Activated B cell treated with CpG ODN at 0.5 μM for 24 hours (primary cell): ENCODE results near the gene GMFB. TPM values are rescaled to one million over a fixed set of nuclear protein-coding genes. Genes with fewer than 3 reads are reported as not detected.

Source experiments
- ATAC-seq: fragments of 200-7000 bp; cut with Tn5 transposase; one replicate; pipeline ENCODE4 v1.10.0; 2021; ENCODE audit warnings: low read depth, mild to moderate bottlenecking, moderate library complexity
- CTCF ChIA-PET: fragments of 350-600 bp; sonication (Branson Sonifier 250); formaldehyde crosslinking; loops from one replicate; lab custom pipeline; 2021; ENCODE audit warnings: antibody characterized with exemption; lab: Charles Lee
- POLR2A ChIA-PET: fragments of 350-600 bp; sonication (Branson Sonifier 250); formaldehyde crosslinking; loops from one replicate; lab custom pipeline; 2021; ENCODE audit warnings: antibody characterized with exemption; lab: Charles Lee
- DNase-seq: peaks from one replicate; pipeline ENCODE4 v3.0.0; 2022
- H3K27ac Mint-ChIP-seq: one replicate; pipeline ENCODE4 v1.8.0; 2020; ENCODE audit warnings: mixed read lengths
- H3K27me3 Mint-ChIP-seq: one replicate; pipeline ENCODE4 v1.8.0; 2021; ENCODE audit warnings: mixed read lengths
- H3K36me3 Mint-ChIP-seq: one replicate; pipeline ENCODE4 v1.8.0; 2021; ENCODE audit warnings: low read depth, mixed read lengths
- H3K4me1 Mint-ChIP-seq: one replicate; pipeline ENCODE4 v1.8.0; 2021; ENCODE audit warnings: mixed read lengths
- H3K4me3 Mint-ChIP-seq: one replicate; pipeline ENCODE4 v1.8.0; 2020; ENCODE audit warnings: mild to moderate bottlenecking, mixed read lengths
- H3K9me3 Mint-ChIP-seq: one replicate; pipeline ENCODE4 v1.8.0; 2020; ENCODE audit warnings: mixed read lengths
- CTCF ChIP-seq: fragments of 200-600 bp; IDR thresholded peaks from one replicate; pipeline ENCODE4 v1.8.0; 2022; ENCODE audit warnings: antibody characterized with exemption, mild to moderate bottlenecking
- intact Hi-C: fragments of 100-400 bp; cut with micrococcal nuclease; formaldehyde crosslinking; loops from one replicate; pipeline ENCODE4 v1.15.1; 2024
- total RNA-seq: library from RNA; stranded (reverse); gene quantifications from 2 replicates; pipeline ENCODE4 v1.2.3, GENCODE V29; 2022

Gene GMFB
- total RNA-seq, 1 donor from 2014 or later, result 43.0 TPM

- POLR2A ChIA-PET, result interaction anchor here (0.6 kb wide), 1 partner anchor 52 kb away, joined by 3 read pairs; no protein-coding TSS in a partner anchor
- CTCF ChIA-PET, result no interaction called here
- no peaks in the 10 kb centered on the region for H3K27me3 Mint-ChIP-seq
Observed at GRCh38 chr14:54425537-54426274, 63.1 kb downstream of the GMFB start.

GRCh38 chr14:54425068-54425467, 63.7 kb downstream of the GMFB start:
- DNase-seq, result no peak
- CTCF ChIA-PET, result no interaction called here
- H3K4me1 Mint-ChIP-seq, result peaks cover 4% of the 10 kb centered on the region
- peaks cover 54% of the 10 kb centered on the region for H3K36me3 Mint-ChIP-seq
- no peak for TF ChIP-seq CTCF
- POLR2A ChIA-PET, result interaction anchor here (0.6 kb wide), 1 partner anchor 52 kb away, joined by 3 read pairs; no protein-coding TSS in a partner anchor
- no peaks in the 10 kb centered on the region for H3K27me3 Mint-ChIP-seq
- ATAC-seq, result no peak
- H3K27ac Mint-ChIP-seq, result no peak overlapping the region
- H3K4me3 Mint-ChIP-seq, result no peak overlapping the region
- intact Hi-C loops, result no loop called here
- no peaks in the 10 kb centered on the region for H3K9me3 Mint-ChIP-seq

More at GRCh38 chr14:54425537-54426274, 63.1 kb downstream of the GMFB start:
- peaks cover 60% of the 10 kb centered on the region for H3K36me3 Mint-ChIP-seq
- H3K4me3 Mint-ChIP-seq, result no peak overlapping the region
- DNase-seq (no peak), ATAC-seq (no peak)
- TF ChIP-seq CTCF, result no peak
- intact Hi-C loops, result no loop called here
- H3K27ac Mint-ChIP-seq, result no peak overlapping the region
- peaks cover under 1% of the 10 kb centered on the region for H3K4me1 Mint-ChIP-seq
- no peaks in the 10 kb centered on the region for H3K9me3 Mint-ChIP-seq

Other genes with a start within 250 kb of the GMFB start
- 0.91 and 1.6 TPM in 2 replicates for gene CDKN3, start 92.0 kb downstream of the GMFB start, total RNA-seq
- 40.6 and 43.5 TPM in 2 replicates for gene CNIH1, start 47.6 kb downstream of the GMFB start, total RNA-seq
- 11.9 and 14.1 TPM in 2 replicates for gene CGRRF1, start 20.9 kb upstream of the GMFB start, total RNA-seq
- gene SAMD4A, start 78.1 kb upstream of the GMFB start, total RNA-seq, result 6.4 and 8.7 TPM in 2 replicates